ENCODE results near the gene PKD1. TPM values are rescaled to one million over a fixed set of nuclear protein-coding genes. Genes with fewer than 3 reads are reported as not detected.
A peak's percentile ranks its signal among the peaks of the same experiment; 100 is the strongest.
"Not testable (repeated sequence)": the region's sequence is repeated elsewhere in the genome, so short reads cannot be mapped to it uniquely, and the experiment has no call there.

PKD1 gene
- total RNA-seq, 1 experiment from 2014 or later: 98.8 TPM

DNA sequence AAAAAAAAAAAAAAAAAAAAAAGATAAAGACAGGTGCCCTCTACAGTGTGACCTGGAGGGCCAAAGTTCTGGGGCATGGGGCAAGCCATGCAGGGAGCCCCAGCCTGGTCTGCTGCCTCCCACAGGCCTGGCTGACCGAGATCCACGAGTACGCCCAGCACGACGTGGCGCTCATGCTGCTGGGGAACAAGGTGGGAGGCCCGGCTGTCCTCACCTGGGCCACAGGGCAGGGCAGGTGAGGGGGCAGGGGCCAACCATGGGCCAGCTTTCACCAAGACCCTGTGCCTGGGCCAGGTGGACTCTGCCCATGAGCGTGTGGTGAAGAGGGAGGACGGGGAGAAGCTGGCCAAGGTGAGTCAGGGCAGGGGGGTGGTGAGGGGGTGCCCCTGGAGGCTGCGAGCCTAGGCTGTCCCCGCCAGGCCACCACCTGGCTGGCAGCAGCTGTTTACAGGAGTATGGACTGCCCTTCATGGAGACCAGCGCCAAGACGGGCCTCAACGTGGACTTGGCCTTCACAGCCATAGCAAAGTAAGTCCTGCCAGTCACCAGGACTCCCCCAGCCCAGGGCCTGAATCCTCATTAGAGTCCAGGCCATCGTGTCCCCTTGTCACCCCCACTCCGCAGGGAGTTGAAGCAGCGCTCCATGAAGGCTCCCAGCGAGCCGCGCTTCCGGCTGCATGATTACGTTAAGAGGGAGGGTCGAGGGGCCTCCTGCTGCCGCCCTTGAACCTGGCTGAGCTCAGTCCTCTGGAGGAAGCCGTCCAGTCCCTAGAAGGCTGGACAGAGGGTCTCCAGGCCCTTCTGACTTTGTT, 17.2 kb upstream of the PKD1 start:
- no peak for DNase-seq (ENCODE audit: extremely low read depth, low read depth)

DNA sequence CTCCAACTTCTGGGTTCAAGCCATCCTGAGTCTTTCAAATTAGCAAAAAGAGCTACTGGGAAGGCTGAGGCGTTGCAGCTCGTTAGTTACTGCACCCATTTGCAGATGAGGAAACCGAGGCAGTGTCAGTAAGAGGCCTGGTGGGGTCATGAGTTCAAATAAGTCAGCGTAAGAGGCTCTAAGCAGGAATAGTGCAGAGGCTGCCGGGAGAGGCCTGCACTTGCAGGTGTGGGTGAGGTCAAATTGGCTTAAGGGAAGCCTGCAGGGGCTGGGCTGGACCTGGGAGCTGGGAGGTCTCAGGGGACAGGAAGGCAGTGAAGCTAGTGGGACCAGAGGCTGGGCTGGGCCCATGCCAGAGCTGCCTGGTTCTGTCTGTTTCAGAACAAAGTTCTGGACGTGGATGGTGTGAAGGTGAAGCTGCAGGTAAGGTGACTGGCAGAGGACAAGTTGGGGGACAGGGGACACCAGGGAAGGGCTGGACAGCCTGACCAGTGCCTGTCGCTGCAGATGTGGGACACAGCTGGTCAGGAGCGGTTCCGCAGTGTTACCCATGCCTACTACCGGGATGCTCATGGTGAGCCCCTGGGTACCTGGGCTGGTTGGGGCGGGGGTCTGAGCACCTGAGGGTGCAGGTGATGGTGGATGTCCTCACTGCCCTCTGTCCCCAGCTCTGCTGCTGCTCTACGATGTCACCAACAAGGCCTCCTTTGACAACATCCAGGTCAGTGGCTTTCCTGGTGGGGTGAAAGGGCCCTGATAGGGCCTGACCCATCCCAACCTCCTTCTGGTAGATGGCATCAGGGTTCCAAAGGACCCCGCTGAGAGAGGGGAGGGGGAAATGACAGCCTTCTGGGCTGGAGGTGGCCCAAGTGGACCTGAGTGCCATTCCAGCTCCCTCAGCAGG, 15.7 kb upstream of the PKD1 start:
- DNase-seq (ENCODE audit: extremely low read depth, low read depth): no peak

- DNase-seq (ENCODE audit: extremely low read depth, low read depth): no peak
Observed at GRCh38 chr16:2150418-2151187, 14.9 kb upstream of the PKD1 start.

GRCh38 chr16:2149630-2150417, 14.1 kb upstream of the PKD1 start:
- no peak for DNase-seq (ENCODE audit: extremely low read depth, low read depth)

DNA sequence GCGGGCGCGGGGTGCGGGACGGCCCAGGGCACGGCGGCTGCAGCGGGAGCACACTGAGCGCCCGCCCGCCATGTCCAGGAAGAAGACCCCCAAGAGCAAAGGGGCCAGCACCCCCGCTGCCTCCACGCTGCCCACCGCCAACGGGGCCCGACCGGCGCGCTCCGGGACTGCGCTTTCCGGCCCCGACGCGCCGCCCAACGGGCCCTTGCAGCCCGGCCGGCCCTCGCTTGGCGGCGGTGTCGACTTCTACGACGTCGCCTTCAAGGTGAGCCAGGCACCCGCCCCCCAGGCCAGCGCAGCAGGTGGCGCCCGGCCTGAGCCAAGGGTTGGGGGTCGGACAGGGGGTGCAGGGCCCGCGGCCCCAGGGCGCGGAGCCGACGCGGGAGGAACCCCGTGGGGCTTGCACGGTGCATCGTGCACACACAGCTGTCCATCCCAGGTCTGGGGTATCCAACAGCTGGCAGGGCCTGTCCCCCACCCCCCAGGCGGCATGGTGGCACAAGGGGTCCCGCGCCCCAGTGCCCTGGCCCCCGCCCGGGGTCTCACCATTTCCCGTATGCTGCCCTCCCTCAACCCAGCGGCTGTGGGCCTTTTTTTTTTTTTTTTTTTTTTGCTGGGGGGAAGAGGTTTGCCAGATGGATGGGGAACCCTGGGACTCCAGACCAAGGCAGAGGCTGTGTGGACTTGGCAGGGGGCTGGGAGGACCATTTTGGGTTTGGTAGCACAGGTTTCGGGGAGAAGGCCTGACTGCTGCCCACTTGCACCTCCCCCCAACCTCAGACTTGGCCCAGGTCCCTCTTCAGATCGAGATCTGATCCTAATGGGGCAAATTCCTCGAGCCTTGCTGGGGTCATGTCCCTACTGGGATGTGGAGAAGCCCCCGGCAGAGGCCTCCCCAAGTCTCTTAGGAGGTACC, 13.3 kb upstream of the PKD1 start:
- DNase-seq (ENCODE audit: extremely low read depth, low read depth): no peak

DNA sequence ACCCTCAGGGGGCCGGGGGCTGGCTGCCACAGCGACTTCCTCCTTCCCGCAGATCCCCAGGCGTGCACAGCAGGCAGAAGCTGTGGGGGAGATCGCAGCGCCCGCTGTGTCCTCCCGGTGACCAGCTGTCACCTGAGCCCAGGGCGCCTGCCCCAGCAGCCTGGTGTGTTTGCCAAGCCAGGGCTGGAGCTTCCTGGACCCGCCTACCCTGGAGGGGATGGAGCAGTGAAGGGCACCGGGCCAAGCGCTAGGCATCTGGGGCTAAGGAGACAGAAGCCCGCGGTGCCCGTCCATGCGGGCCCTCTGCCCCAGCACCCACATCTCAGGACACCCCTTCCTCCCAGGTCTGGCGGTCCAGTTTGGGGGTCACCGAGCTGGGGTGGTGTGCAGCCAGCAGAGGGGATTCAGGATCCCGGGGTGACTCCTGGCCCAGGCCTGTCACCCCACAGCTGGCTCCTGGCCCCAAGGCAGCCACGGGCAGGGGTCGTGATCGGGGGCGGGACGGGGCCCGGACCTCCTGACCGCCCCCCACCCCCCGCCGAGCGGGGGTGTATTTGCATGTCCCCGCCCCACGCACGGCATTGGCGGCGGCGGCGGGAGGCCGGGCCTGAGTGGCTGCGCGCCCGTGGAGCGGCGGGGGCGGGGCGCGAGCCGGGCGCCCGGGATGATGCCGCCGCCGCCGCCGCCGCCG, 12.4 kb upstream of the PKD1 start, which contains the start of gene RAB26:
Gene RAB26 (plus strand): TSS at position 645 of the 691 bp plus-strand sequence. CDS start 159 bp downstream, outside the sequence.
- DNase-seq (ENCODE audit: extremely low read depth, low read depth): peak; percentile 78

GRCh38 chr16:2147378-2147777, 11.7 kb upstream of the PKD1 start:
- no peak for DNase-seq (ENCODE audit: extremely low read depth, low read depth)

DNA sequence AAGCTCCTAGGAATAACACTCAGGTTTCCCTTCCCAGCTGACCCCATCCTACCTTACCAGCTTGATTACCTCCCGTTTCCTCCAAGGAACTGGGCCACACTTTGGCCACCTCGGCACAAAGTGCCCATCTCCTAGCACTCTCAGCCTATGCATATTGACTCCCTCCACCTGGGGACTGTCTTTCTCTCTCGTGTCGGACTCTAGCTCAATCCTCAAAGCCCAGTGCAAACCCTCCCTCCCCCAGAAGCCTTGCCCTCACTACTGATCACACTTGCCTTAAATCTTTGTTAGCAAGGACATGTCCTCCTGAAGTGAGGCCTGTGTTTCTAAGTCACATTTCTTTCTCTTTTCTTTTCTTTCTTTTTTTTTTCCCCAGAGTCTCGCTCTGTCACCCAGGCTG, 10.1 kb upstream of the PKD1 start:
- no peak for DNase-seq (ENCODE audit: extremely low read depth, low read depth)

DNA sequence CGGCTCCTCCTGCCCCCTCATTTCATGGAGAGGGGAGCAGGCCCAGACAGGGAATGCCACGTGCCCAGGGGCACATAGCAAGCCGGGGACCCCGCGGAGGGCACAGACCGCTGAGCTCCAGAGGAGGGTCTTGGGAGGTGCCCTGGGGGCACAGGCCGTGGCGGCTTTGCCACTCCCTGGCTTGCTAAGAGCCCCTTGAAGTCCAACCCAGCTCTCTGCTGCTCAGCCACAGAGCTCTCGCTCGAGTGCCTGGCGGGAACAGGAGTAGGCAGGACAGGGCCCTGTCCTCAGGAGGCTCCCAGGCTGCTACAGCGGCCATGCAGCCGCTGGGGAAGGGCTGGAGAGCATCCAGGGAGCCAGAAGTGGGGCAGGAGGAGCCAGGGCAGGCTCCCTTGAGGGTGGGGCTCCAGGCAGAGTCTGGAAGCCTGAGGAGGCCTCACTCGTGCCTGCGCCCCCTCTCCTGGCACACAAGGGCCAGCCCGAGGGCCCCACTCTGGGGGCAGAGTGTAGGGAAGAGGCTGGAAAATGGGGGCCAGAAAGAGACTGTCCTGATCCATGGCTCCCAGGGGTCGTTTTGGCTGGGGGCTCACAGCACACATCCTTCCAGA, 8.3 kb upstream of the PKD1 start:
- no peak for DNase-seq (ENCODE audit: extremely low read depth, low read depth)

DNA sequence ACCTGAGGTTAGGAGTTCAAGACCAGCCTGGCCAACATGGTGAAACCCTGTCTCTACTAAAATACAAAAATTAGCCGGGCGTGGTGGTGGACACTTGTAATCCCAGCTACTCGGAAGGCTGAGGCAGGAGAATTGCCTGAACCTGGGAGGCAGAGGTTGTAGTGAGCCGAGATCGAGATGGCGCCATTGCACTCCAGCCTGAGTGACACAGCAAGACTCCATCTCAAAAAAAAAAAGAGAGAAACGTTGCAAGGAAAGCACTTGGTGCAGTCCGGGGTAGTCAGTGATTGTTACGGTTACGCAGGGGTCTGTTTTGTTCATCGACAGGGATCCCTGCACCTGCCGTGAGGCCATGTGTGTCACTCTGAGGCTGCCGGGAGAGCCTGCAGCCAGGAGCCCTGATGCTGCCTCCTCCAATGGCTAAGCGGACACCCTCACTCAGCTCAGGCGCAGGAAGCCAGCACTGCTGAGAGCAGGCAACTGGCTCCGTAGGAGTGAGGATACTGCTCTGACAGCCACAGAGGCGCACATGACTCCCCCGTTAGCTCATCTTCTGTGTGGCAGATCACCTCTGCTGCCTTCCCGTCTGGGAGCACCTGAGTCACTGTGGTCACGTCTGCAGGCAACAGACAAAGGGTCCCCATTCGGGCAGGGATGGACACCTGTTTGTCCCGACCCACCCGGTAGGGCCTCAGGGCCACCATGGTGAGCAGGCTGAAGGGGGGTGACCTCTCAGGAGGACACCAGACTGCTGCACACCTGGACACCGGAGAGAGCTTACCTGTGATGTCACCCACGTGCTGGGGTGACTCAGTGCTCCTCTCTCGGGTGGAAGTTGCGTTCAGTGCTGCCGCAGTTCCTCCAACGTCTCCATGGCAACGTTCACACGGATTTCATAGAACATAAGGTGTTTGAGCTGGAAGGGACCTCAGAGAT, 7.5 kb upstream of the PKD1 start:
- no peak for DNase-seq (ENCODE audit: extremely low read depth, low read depth)

- not testable (repeated sequence) for DNase-seq (ENCODE audit: extremely low read depth, low read depth)
Observed at GRCh38 chr16:2135071-2135470, 627 bp downstream of the PKD1 start.

GRCh38 chr16:2133797-2134196, 1.9 kb downstream of the PKD1 start:
- DNase-seq (ENCODE audit: extremely low read depth, low read depth): not testable (repeated sequence)

DNA sequence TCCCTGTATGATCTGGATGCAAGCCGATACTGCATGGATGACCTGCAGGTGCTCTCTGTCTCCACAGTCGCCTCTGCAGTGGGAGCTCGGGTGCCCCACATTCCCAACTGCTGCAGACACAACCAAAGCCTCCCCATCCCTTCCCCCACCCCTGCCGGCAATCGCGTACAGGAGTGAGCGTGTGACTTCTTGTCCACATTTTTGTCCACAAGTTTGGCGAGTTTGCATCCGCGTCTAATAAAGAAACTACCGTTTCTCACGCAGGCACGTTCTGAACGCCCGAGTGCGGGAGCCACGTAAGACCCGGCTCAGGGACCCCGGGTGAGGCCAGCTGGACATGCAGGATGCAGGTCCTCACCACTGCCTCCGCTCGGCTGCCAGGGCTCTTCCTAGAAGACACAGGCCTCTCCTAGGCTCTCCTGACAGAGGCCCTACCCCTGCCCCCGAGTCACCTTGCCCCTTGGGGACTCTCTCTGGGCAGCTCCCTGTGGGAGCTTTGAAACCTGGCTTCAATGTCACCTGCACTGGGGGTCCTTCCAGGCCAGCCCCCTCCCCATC, 5.7 kb downstream of the PKD1 start:
- DNase-seq (ENCODE audit: extremely low read depth, low read depth): not testable (repeated sequence)

DNA sequence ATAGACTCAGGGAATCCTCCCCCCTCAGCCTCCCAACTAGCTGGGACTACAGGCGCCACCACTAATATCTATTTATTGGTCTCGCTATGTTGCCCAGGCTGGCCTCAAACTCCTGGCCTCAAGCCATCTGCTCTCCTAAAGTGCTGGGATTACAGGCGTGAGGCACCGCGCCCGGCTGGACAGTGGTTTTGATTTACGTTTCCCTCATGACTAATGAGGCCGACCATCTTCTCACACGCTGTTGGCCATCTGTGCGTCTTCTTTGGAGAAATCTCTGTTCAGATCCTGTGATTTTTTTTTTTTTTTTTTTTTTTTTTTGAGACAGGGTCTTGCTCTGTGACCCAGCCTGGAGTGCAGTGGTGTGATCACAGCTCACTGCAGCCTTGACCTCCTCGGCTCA, 6.4 kb downstream of the PKD1 start:
- DNase-seq (ENCODE audit: extremely low read depth, low read depth): not testable (repeated sequence)

DNA sequence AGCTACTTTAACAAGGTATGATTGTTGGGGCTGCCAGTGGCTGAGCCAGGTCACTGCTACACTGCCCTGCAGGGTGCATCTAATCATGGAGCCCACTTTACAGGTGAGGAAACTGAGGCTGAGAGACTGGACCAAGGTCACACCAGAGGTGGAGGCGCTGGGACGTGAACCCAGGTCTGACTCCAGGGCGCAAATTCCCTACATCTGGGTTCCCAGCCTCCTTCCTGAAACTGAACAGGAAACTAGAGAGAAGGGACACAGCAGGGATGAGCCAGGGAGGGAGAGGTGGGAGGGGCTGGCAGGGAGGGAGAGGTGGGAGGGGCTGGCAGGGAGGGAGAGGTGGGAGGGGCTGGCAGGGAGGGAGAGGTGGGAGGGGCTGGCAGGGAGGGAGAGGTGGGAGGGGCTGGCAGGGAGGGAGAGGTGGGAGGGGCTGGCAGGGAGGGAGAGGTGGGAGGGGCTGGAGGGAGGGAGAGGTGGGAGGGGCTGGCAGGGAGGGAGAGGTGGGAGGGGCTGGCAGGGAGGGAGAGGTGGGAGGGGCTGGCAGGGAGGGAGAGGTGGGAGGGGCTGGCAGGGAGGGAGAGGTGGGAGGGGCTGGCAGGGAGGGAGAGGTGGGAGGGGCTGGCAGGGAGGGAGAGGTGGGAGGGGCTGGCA, 7.9 kb downstream of the PKD1 start:
- DNase-seq (ENCODE audit: extremely low read depth, low read depth): not testable (repeated sequence)
